Measurements from ENCODE around the gene PRRT1. TPM values are rescaled to one million over a fixed set of nuclear protein-coding genes. Genes with fewer than 3 reads are reported as not detected.

The PRRT1 gene
- total RNA-seq, 4 donors from 2014 or later: 1.2 to 4.8 (median 3.1) TPM

GRCh38 chr6:32151181-32151862 lies 417 bp downstream of the PRRT1 start:
- Histone ChIP-seq H3K4me1 (peaks cover 4 to 61% (median 24%) of the 10 kb centered on the region in 3 donors), H3K27ac (peak overlapping the region in 3 of 4 donors; percentile 94 to 95 (median 94)), H3K4me3 (peak overlapping the region; percentile 65 to 68), H3K36me3 (peaks cover 0 to 25% of the 10 kb centered on the region in 2 donors), H3K27me3 (no peaks in the 10 kb centered on the region), H3K9me3 (no peaks in the 10 kb centered on the region)
- TF ChIP-seq, protein P1, sequence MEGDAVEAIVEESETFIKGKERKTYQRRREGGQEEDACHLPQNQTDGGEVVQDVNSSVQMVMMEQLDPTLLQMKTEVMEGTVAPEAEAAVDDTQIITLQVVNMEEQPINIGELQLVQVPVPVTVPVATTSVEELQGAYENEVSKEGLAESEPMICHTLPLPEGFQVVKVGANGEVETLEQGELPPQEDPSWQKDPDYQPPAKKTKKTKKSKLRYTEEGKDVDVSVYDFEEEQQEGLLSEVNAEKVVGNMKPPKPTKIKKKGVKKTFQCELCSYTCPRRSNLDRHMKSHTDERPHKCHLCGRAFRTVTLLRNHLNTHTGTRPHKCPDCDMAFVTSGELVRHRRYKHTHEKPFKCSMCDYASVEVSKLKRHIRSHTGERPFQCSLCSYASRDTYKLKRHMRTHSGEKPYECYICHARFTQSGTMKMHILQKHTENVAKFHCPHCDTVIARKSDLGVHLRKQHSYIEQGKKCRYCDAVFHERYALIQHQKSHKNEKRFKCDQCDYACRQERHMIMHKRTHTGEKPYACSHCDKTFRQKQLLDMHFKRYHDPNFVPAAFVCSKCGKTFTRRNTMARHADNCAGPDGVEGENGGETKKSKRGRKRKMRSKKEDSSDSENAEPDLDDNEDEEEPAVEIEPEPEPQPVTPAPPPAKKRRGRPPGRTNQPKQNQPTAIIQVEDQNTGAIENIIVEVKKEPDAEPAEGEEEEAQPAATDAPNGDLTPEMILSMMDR (IDR thresholded peaks at IDR 0.05): no peak
- no peak for TF ChIP-seq POLR2AphosphoS5 (IDR thresholded peaks at IDR 0.05)
- TF ChIP-seq EP300 (IDR thresholded peaks at IDR 0.05): no peak
- TF ChIP-seq POLR2A (IDR thresholded peaks at IDR 0.05): no peak
- no peak for ATAC-seq
- 14 to 15% methylated on average over 7 of the region's 8 CpGs for WGBS, 2 donors (ENCODE audit: low coverage in 1 of 2)

GRCh38 chr6:32149932-32150870 lies 1.5 kb downstream of the PRRT1 start:
- Histone ChIP-seq H3K36me3 (peaks cover 0 to 18% of the 10 kb centered on the region in 2 donors), H3K27me3 (no peaks in the 10 kb centered on the region), H3K4me1 (peaks cover 4 to 50% (median 20%) of the 10 kb centered on the region in 3 donors), H3K9me3 (no peaks in the 10 kb centered on the region), H3K4me3 (peak overlapping the region in 1 of 2 donors; percentile 65), H3K27ac (peak overlapping the region in 3 of 4 donors; percentile 94 to 95 (median 94))
- TF ChIP-seq, protein P1 (IDR thresholded peaks at IDR 0.05): no peak
- WGBS, 2 donors (ENCODE audit: low coverage in 1 of 2): 67 to 76% methylated on average over 8 to 19 of the region's 55 CpGs
- ATAC-seq: no peak

GRCh38 chr6:32149092-32149755 lies 2.5 kb downstream of the PRRT1 start:
- H3K27me3 ChIP-seq: no peaks in the 10 kb centered on the region
- WGBS, 2 donors (ENCODE audit: low coverage in 1 of 2): 74% methylated on average over 10 of the region's 47 CpGs; no CpG with 5 or more reads in 1 of the 2 donors
- H3K9me3 ChIP-seq: no peaks in the 10 kb centered on the region
- TF ChIP-seq, protein P1 (IDR thresholded peaks at IDR 0.05): no peak
- no peak for TF ChIP-seq EP300 (IDR thresholded peaks at IDR 0.05)
- TF ChIP-seq POLR2A (IDR thresholded peaks at IDR 0.05): no peak
- TF ChIP-seq POLR2AphosphoS5 (IDR thresholded peaks at IDR 0.05): no peak
- no peak for ATAC-seq
- peaks cover 0 to 18% of the 10 kb centered on the region in 2 donors for H3K36me3 ChIP-seq
- no peak overlapping the region for H3K27ac ChIP-seq
- H3K4me1 ChIP-seq: peaks cover 4 to 42% (median 14%) of the 10 kb centered on the region in 3 donors
- peak overlapping the region in 1 of 2 donors; percentile 20 for H3K4me3 ChIP-seq

DNA sequence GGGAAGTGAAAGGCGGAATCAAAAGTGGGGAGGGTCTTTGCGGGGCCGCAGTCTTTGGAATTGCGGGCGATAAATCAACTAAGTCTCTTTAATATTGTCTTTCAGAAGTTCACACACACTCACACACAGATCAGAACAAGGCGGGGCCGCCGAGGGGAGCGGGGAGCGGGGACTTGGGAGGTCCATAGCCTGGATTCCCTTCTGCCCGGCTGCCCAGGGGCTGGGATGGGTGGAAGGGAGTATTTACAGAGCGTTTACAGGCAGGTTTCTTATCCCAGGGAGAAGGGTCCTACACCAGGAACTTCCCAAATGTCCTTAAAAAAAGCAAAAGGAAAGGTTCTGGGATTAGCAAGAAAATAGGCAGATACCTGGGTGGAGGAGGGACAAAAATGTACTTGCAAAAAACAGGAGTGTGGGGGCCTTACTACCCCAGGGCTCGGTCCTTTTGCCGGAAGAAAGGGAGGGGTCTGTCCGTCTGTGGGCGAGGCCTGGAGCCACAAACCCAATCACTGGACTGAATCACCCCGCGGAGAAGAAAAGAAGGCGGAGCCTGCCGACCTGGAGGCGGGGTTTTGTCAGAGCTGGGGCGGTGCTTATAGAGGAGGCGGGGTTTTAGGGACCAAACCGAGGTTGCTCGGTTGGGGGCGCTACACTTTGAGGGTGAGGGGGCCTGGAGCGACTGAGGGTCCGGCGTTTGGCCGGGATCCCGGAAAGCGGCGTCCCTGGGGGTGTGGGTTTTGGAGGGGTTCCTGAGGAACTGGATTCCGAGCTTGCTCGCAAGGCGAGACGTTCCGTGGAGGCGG lies 3.2 kb downstream of the PRRT1 start:
- H3K9me3 ChIP-seq: no peaks in the 10 kb centered on the region
- WGBS, 2 donors (ENCODE audit: low coverage in 1 of 2): 58 to 65% methylated on average over 14 to 26 of the region's 39 CpGs
- H3K36me3 ChIP-seq: peaks cover 0 to 18% of the 10 kb centered on the region in 2 donors
- no peak overlapping the region for H3K27ac ChIP-seq
- no peak for ATAC-seq
- no peak for TF ChIP-seq EP300 (IDR thresholded peaks at IDR 0.05)
- TF ChIP-seq POLR2AphosphoS5 (IDR thresholded peaks at IDR 0.05): no peak
- no peak for TF ChIP-seq POLR2A (IDR thresholded peaks at IDR 0.05)
- TF ChIP-seq, protein P1 (IDR thresholded peaks at IDR 0.05): no peak
- peak overlapping the region in 1 of 2 donors; percentile 20 for H3K4me3 ChIP-seq
- H3K4me1 ChIP-seq: peaks cover 4 to 40% (median 14%) of the 10 kb centered on the region in 3 donors
- no peaks in the 10 kb centered on the region for H3K27me3 ChIP-seq
